Activated CD8-positive, alpha-beta memory T cell treated with anti-CD3 and anti-CD28 coated beads, Interleukin-2, amount 50 U/mL, for 1 hour (primary cell): Measurements from ENCODE around the gene MFSD6.
"Not testable (repeated sequence)": the region's sequence is repeated elsewhere in the genome, so short reads cannot be mapped to it uniquely, and the experiment has no call there.

Source experiments
- DNase-seq: peaks from one replicate; pipeline ENCODE4 v3.0.0-alpha.2; 2020; ENCODE audit errors: extremely low read depth

MFSD6 gene

DNA sequence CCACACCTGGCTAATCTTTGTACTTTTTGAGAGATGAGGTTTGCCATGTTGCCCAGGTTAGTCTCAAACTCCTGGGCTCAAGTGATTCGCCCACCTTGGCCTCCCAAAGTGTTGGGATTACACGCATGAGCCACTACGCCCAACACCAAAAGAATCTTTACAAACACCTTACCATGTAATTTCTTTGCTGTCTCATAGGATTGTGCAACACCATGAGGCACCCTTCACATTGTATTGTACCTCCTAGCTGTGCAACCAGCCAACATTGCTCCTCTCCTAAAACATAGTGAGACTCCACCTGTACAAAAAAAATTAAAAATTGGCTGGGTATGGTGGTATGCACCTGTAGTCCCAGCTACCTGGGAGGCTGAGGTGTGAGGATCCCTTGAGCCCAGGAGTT lies 3.1 kb upstream of the MFSD6 start:
- DNase-seq: no peak

DNA sequence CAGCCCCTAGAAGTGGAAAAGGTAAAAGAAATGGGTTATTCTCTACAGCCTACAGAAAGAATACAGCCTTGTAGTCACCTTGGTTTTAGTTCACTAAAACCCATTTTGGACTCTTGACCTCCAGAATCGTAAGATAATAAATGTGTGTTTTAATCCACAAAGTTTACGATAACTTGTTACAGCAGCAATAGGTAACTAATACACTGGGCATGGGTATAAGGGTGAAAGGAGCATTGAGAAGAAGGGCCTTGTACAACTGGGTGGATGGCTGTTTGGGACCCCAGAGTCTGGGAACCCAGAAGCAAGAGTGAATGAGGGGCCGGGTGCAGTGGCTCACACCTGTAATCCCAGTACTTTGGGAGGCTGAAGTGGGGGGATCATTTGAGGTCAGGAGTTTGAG lies 2.2 kb upstream of the MFSD6 start:
- no peak for DNase-seq

DNA sequence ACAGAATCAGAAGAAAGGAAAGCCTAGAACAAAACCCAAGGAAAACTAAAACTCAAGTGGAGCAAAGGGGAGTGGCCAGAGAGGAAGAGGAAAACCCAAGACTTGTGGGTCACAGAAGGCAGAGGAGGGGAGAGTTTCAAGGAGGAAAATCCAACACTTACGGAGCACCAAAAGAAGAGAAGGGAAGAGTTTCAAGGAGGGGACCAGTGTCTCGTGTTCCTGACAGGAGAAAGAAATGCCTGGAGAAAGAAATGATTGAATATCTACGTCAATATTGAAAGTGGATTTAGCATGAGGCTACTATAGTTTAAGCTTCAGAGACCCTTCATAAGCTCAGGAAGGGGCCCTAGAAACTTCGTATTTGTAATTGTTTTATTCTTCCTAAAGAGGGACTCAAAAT lies 1.4 kb upstream of the MFSD6 start:
- DNase-seq: no peak

DNA sequence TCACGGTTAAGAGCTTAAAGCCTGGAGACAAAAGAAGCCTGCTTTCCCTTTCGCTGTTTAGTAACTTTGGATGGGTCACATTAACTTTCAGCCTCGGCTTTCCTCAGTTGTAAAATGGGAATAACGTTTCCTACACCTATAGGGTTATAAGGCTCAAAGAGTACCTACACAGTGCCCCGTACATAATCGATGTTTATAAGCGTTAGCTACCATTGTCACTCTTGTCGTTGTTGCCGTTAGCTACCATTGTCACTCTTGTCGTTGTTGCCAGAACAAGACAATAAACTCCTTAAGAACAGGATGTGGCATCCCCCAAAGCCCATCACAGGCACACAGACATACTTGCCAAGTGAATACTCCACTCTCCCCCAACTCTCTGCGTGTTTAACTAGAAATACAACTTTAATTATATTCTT lies 901 bp upstream of the MFSD6 start:
- peak; percentile 43 for DNase-seq

DNA sequence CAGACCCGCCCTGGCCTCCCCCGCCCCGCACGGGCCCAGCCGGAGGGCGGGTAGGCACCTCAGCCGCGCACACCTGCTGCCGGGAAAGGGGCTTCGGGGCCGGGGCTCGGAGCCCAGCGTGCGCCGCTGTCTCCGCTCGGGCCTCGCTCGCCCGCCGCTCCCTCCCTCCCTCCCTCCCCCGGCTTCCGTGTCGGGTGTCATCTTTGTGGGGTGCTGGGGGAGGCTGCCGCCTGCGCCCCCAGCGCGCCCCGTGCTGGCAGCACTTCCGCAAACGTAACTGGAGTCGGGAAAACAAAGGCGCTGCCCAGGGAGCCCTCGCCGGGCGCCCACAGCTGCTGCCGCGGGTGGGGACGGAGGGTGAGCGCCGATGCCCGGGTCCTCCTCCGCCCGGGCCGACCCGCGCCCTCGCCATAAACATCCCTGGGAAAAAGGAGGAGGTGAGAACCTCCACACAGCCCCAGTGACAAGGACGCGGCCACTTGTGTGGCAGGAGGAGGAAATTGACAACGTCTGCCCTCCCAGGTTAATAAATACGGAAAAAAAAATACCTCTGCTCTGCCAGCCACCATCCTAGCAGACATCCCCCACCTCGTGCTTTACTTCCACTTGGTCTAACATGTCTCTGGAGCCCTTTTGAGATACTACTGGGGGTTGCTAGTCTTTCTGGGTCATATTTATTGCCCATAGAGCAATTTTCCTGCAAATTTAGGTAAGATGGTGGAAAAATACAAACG lies 550 bp downstream of the MFSD6 start:
- DNase-seq: peak; percentile 67

DNA sequence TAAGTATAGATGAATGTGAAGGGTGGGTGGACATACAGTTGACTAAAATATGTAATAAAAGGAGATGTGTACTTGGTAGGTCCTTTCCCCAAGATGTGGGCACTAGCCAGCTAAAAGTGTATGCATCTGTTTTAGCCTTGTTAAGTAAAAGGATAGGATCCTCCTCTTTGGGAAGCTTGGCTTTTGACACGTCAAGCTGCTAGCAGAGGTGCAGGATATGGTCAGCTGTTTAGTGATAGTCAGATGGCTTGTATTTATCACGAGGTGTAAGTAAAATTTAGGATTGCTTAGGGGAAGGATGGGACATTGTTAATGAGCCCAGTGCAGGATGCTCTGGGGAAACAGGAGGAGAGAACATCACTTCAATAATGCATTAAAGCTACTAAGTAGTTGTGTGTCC lies 1.5 kb downstream of the MFSD6 start:
- no peak for DNase-seq

DNA sequence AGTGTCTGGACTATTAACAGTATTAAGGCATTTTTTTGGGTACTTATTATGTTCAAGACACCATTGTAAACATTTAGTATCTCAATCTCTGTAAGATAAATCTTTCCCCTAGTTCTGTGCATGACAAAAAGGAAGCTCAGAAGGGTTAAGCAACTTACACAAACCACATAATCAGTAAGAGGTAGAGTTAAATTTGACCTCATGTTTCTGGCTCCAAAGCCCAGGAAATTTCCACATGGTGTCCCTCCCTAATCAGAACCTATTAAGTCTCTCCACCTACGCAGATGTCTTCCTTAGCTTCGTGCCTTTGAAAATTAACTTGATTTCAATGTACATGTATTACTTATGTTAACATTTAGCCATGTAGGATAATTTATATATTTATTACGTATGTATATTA lies 2.0 kb downstream of the MFSD6 start:
- DNase-seq: no peak

DNA sequence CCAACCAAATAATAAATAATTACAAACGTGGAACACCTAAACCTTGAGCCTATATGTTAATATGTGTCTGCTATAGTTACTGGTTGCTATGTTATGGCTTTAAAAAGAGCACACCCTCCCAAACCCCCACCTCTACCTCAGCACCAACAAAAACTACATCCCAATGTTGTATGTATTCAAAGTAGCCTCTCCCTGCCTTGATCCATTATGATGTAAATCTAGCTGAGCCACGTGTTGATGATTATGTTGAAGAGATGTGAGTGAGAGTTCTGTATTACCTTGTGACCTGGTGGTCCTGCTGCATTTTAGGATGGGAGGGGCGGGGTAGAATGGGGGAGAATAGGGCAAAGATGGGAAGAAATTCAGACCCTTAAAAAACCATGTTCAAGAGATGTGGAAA lies 4.8 kb downstream of the MFSD6 start:
- DNase-seq: no peak

DNA sequence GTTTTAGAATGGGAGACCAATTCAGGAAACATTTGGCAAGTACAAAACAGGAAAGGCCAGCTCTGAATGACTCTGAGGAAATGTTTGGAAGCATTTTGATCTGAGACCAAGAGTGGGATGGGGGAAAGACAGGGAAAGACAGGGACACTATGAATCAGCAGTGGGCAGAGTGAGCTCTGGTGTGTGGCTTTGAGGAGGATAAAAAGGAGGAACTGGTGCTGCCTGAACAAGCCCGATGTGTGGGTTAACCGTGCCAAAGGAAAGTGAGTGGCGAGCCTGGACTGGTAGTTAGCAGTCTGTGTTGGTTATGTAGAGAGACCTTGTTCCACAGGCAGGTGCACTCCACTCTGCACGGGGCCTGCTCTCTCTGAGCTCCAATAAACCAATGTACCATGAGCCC lies 5.3 kb downstream of the MFSD6 start:
- DNase-seq: no peak

DNA sequence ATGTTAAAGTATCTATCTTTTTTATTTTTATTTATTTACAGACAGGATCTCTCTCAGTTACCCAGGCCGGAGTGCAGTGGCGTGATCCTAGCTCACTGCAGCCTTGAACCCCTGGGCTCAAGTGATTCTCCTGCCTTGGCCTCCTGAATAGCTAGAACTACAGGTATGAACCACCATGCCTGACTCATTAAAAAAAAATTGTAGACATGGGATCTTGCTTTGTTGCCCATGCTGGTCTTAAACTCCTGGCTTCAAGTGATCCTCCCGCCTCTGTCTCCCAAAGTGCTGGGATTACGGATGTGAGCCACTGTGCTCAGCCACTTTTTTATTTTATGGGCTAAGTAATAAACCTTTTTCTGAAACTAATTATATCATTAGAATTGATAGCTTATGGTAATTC lies 7.1 kb downstream of the MFSD6 start:
- DNase-seq: no peak

DNA sequence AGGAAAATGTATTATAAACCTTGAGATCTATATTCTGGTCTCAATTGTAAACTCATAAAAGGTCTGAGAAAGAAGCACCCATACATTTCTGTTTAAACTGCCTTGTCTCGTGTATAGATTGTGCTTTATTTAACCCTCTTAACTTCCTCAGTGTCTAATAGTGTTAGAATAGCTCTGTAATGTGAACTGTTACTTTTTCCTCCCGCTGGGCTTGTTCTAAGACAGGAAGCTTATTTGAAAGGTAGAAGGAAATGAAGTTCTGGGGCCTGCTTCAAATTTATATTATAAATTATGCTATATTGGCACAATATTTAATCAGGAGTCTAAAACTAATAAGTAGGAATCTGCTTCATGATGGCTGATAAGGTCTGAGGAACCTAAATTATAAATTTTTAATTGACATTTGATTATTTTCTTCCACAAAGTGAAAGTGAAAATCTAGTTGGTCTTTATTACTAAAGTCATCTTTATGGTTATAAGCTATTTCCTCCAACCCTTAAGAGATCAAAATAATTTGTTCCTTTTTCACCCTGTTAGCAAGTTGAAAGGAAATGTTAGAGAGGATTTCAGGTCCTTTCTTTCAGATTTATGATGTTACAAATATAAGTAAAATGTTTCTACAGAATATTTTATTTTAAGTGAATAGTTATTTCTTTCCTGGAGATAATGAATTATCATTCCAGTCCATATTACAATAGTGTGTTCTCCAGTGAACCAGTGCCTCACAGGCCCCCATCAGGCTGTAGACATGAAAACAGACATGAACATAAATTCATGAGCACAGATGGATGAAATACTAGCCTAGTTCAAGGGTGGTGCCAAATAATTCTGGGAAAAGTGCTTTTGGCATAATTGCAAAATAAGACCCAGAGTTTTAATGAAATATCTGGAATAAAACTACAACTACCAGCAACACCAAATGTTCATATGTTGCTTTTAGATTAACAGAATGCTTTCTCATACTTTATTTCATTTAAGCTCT lies 7.9 kb downstream of the MFSD6 start:
- DNase-seq: no peak

DNA sequence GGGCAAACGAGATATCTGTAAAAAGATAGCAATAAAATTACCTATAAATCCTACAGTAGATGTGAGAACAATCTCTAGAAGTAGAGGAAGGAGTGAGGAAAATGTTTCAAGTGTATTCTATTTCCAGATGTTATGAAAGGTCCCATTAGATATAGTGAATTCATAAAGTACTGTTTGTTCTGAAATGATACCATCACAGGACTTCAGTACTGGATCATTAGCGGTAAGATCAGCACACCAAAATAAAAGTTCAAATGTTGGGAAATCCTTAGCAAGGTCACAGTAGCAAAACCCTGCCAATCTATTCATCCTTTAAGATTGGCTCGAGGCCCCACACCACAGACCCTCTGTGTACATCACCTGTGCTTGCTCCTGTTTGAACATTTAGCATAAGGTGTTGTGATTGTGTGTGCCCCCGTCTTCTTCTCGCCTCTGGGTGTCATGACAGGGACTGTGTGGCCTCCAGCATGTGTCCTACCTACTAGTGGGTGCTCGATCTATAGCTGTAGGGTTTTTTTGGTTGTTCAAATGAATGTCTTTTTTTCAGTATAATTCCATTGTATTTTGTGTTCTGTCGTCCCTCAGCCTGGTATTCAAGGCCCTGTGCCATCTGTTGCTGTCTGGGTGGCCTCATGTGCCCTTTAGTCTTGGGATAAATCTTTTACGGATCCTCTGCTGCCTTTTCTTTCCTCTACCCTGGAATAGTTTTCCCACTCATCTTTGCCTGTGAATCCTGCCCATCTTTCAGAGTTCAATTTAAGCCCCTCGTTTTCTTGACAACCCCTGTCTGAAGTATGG lies 9.1 kb downstream of the MFSD6 start:
- DNase-seq: no peak

DNA sequence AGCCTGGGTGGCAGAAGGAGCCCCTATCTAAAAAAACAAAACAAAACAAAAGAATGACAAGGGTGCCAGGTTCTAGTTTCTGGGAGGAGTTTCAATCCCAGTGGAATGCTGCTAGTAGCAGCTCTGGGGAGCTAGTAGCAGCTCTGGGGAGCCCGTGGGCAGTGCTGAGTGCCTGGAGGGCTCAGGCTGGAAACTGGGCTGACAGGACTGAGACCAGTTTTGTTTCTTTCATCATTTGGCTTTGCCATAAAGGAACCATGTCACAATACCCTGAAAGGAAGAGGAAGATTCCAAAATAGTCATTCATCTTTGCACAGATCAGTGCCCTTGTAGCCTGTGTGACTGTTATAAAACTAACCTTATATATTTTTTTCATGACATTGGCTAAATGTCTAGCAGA lies 10.6 kb downstream of the MFSD6 start:
- DNase-seq: no peak

DNA sequence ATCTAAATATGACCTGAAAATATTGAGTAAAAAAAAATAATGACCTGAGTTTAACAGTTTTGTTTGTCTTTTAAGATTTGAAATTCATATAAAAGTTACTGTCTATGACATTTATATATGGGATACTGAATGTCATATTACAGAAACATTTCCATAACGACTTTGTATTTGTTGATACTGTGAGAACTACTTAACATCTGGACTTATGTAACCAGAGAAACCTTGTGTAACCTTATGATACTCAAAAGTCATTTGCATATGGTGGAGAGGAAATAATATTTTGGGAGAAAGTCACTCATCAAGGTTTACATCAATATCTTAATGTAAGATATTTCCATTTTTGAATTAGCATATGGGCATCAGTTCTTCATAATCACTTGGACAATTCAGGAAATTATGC lies 12.6 kb downstream of the MFSD6 start:
- DNase-seq: no peak

DNA sequence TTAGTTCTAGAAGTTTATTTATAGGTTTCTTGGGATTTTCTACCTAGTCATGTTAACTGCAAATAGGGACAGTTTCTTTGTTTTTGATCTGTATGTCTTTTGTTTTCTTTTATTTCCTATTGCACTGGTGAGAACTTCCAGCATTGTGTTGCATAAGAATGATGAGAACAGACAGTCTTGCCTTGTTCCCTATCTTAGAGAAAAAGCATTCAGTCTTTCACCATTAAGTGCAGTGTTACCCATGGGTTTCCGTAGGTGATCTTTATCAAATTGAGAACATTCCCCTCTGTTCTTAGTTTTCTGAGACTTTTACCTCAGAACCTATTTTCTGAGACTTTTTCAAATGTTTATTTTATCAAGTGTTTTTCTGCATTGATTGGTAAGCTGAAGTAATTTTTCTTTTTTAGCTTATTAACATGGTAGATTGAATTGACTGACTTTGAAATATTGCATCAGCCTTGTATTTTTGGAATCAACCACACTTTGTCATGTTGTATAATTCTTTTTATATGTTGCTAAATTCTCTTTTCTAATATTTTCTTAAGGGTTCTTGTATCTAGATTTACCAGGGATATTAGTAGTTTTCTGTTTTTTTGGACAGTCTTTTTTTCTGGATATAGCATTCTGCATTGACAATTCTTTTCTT lies 17.2 kb downstream of the MFSD6 start:
- DNase-seq: no peak

DNA sequence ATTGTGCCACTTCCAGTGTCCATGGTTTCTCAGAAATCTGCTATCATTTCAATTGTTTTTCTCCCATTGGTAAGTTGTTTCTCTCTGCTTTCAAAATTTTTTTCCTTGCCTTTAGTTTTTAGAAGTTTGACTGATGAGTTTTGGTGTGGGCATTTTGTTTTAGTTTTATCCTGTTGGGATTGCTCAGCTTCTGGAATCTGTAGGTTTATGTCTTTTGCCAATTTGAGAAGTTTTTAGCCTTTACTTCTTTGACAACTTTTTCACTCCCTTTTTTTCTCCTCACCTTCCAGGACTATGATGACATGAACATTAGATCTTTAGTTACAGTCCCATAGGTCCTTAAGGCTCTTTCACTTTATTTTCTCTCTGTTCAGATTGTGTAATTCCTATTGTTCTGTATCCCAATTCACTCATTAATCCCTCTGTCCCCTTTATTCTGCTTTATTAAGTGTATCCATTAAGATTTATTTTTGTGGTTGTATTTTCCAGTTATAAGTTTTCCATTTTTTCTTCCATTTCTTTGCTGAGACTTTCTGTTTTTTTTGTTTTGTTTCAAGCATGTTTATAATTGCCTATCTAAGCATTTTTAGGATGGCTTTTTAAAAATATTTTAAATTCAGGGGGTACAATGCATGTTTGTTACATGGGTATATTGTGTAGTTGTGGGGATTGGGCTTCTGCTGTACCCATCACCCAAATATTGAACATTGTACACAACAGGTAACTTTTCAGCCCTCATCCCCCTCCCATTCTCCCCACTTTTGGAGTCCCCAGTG lies 17.9 kb downstream of the MFSD6 start:
- DNase-seq: no peak

DNA sequence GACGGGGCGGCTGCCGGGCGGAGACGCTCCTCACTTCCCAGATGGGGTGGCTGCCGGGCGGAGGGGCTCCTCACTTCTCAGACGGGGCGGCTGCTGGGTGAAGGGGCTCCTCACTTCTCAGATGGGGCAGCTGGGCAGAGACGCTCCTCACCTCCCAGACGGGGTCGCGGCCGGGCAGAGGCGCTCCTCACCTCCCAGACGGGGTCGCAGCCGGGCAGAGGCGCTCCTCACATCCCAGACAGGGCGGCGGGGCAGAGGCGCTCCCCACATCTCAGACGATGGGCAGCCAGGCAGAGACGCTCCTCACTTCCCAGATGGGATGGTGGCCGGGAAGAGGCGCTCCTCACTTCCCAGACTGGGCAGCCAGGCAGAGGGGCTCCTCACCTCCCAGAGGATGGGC lies 22.7 kb downstream of the MFSD6 start:
- DNase-seq: not testable (repeated sequence)

DNA sequence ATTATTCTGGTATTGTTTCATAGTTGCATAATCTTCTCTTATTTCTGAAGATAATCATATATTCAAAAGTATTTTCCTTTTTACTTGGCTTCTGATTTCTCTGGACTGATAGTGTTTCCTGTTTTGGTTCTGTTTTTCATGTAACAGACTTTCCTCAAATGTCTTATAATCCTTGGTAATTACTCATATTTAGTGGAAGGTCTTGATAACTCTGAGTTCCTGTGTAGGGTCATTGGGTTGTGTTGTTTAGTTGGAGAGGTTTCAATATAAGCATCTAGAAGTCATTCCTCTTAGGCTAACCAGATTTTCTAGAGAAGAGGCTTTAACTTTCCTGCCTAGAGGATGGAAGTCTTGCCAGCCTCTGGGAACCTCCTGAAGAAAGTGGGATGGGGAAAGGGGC lies 23.8 kb downstream of the MFSD6 start:
- no peak for DNase-seq

DNA sequence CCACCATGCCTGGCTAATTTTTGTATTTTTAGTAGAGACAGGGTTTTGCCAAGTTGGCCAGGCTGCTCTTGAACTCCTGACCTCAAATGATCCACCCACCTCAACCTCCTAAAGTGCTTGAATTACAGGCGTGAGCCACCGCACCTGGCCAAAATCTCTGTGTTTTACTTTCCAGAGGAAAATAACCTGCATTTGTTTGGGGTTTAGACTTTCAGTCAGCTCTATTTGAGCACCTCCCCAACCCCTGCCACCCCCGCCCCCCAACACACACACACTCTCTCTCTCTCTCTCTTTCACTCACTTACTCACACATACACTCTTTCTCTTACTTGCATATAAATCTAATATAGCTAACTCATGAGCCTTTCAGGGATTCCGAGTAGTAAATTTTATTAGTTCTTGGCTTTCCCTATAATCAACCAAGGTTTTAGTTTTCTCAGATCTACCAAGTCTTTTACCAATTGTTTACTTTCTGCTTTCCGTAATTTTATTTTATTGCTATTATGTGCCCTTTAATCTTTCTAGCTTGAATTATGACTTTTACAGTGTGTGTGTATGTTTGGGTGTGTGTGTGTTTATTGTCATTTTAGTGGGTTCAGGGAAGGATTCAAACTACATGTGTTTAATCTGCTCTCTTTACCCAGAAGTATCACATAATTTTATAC lies 24.5 kb downstream of the MFSD6 start:
- DNase-seq: no peak

DNA sequence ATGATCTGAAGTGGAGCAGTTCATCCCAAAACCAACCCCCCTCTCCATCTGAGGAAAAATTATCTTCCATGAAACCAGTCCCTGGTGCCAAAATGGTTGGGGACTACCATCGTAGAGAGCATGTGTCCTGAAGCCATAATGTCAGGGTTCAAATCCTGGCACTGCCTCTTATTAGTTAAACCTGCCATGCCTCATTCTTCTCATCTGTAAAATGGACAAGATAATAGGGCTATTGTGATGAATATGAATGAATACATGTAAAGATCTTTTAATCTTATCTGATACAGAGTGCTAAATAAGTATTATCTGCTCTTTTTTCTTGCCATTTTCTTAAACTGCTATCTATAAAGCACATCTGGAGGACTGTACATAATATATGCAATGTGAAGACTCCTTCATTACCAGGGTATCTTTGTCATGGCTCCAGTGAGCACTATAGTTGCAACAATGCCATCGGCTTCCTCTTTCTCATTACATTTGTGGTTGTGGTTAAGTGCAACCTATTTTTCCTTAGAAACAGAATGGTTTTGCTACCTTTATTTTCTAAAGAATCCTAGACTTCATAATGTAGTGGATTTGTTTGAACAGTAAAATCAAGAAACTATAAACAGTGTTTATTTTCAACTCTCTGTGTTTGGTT lies 27.0 kb downstream of the MFSD6 start:
- DNase-seq: no peak
